Breast epithelium (tissue), 3 donors: ENCODE results near the gene CHSY1.

ENCODE experiments used
- CTCF ChIP-seq, 3 donors: fragments of 450-650 bp; IDR thresholded peaks; one replicate each; pipeline ENCODE4 v1.5.1; 2016 to 2017; ENCODE audit warnings: antibody characterized with exemption in 3 of 3, mild to moderate bottlenecking in 3 of 3, moderate library complexity in 3 of 3
- POLR2A ChIP-seq: fragments of 450-650 bp; IDR thresholded peaks from one replicate; pipeline ENCODE4 v1.6.1; 2016; ENCODE audit warnings: antibody characterized with exemption, mild to moderate bottlenecking, moderate library complexity
- POLR2AphosphoS5 ChIP-seq, 3 donors: sonication (generic); formaldehyde crosslinking; IDR thresholded peaks; one replicate each; pipeline ENCODE4 v1.6.1; 2017; ENCODE audit warnings: antibody characterized with exemption in 3 of 3

DNA sequence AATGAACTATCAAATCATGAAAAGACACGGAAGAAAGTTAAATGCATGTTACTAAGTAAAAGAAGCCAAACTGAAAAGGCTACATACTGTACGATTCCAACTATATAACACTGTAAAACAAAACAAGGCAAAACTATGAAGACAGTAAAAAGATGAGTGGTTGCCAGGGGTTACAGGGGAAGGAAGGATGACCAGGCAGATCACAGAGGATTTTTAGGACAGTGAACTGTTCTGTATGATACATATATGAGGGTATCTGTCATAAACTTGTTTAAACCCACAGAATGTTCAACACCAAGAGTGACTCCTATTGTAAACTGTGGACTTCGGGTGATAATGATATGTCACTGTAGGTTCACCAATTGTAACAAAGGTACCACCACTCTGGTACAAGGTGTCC, 60.6 kb downstream of the CHSY1 start:
- TF ChIP-seq CTCF (IDR thresholded peaks at IDR 0.05) (no peak), POLR2AphosphoS5 (IDR thresholded peaks at IDR 0.05) (no peak), POLR2A (no peak)
